Measurements from ENCODE around the gene LGMN.

Gene LGMN

DNA sequence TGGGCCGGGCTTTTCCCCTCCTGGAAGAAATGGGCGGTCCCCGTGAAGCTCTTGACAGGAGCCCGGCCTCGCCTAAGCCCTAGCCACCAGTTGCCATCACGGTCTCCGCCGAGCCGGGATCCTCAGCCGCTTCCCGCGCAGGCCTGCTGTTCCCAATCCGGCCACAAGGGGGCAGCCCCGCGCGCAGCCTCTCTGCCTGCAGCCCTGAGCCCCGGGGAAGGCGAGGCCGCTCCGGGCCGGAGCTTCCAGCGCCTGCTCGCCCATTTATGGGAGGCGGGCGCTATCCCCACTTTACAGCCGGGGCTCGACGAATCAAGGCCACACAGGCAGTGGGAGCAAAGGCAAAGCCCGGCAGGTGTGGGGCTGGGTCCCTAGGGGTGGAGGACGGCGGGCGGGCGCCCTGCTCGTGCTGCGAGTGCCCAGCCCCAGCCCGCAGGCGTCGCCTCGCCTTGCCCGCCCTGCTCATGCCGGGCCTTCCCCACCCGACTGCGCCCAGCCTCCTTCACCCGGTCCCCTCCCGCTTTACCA is 61.5 kb downstream of the LGMN start:
- TF ChIP-seq, protein P1, sequence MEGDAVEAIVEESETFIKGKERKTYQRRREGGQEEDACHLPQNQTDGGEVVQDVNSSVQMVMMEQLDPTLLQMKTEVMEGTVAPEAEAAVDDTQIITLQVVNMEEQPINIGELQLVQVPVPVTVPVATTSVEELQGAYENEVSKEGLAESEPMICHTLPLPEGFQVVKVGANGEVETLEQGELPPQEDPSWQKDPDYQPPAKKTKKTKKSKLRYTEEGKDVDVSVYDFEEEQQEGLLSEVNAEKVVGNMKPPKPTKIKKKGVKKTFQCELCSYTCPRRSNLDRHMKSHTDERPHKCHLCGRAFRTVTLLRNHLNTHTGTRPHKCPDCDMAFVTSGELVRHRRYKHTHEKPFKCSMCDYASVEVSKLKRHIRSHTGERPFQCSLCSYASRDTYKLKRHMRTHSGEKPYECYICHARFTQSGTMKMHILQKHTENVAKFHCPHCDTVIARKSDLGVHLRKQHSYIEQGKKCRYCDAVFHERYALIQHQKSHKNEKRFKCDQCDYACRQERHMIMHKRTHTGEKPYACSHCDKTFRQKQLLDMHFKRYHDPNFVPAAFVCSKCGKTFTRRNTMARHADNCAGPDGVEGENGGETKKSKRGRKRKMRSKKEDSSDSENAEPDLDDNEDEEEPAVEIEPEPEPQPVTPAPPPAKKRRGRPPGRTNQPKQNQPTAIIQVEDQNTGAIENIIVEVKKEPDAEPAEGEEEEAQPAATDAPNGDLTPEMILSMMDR (IDR thresholded peaks at IDR 0.05; ENCODE audit: insufficient read depth, low read length), result no peak
- TF ChIP-seq POLR2AphosphoS5 (IDR thresholded peaks at IDR 0.05; ENCODE audit: low read depth), result no peak
- TF ChIP-seq, protein P2, sequence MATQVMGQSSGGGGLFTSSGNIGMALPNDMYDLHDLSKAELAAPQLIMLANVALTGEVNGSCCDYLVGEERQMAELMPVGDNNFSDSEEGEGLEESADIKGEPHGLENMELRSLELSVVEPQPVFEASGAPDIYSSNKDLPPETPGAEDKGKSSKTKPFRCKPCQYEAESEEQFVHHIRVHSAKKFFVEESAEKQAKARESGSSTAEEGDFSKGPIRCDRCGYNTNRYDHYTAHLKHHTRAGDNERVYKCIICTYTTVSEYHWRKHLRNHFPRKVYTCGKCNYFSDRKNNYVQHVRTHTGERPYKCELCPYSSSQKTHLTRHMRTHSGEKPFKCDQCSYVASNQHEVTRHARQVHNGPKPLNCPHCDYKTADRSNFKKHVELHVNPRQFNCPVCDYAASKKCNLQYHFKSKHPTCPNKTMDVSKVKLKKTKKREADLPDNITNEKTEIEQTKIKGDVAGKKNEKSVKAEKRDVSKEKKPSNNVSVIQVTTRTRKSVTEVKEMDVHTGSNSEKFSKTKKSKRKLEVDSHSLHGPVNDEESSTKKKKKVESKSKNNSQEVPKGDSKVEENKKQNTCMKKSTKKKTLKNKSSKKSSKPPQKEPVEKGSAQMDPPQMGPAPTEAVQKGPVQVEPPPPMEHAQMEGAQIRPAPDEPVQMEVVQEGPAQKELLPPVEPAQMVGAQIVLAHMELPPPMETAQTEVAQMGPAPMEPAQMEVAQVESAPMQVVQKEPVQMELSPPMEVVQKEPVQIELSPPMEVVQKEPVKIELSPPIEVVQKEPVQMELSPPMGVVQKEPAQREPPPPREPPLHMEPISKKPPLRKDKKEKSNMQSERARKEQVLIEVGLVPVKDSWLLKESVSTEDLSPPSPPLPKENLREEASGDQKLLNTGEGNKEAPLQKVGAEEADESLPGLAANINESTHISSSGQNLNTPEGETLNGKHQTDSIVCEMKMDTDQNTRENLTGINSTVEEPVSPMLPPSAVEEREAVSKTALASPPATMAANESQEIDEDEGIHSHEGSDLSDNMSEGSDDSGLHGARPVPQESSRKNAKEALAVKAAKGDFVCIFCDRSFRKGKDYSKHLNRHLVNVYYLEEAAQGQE (IDR thresholded peaks at IDR 0.05; ENCODE audit: insufficient replicate concordance, low read depth), result no peak
- no peak for TF ChIP-seq SPI1 (IDR thresholded peaks at IDR 0.05; ENCODE audit: borderline replicate concordance, low read depth)
- no peak for TF ChIP-seq GABPA (IDR thresholded peaks at IDR 0.05; ENCODE audit: low read depth)
- no peak overlapping the region for H3K27ac ChIP-seq (replicated peaks)
- H3K27me3 ChIP-seq (ENCODE audit: insufficient read depth, poor library complexity, severe bottlenecking), result no peaks in the 10 kb centered on the region
- no peak for DNase-seq (ENCODE audit: low read depth in 1 of 2, low spot score in 1 of 2)
- no peak overlapping the region for H3K4me3 ChIP-seq (replicated peaks; ENCODE audit: insufficient read depth, low read length)

DNA sequence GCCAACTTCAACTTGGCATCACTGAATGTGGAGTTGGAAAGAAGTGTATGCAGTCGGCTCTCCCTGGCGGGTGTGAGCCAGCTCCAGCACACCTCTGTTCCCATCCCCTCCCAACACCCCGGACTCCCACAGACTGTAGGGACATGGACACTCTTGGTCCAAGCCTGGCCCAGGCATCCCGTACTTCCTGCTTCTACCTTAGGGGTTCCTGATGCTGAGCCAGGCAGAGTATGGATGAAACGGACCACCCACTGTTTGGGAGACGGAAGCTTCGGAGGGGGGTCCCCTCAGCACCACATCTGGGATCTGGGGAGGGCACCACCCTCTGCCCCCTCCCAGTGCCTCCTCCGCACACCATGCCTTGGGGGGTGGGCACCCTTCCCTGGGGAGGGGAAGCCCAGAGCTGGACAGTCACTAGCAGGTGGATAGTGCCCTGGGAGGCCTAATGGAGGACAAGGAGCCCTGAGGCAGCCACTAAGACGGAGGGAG is 62.0 kb downstream of the LGMN start:
- TF ChIP-seq GABPA (IDR thresholded peaks at IDR 0.05; ENCODE audit: low read depth) (no peak), SPI1 (IDR thresholded peaks at IDR 0.05; ENCODE audit: borderline replicate concordance, low read depth) (no peak)
- no peak overlapping the region for H3K4me3 ChIP-seq (replicated peaks; ENCODE audit: insufficient read depth, low read length)
- H3K27me3 ChIP-seq (ENCODE audit: insufficient read depth, poor library complexity, severe bottlenecking), result no peaks in the 10 kb centered on the region
- H3K27ac ChIP-seq (replicated peaks), result no peak overlapping the region
- no peak for DNase-seq (ENCODE audit: low read depth in 1 of 2, low spot score in 1 of 2)

DNA sequence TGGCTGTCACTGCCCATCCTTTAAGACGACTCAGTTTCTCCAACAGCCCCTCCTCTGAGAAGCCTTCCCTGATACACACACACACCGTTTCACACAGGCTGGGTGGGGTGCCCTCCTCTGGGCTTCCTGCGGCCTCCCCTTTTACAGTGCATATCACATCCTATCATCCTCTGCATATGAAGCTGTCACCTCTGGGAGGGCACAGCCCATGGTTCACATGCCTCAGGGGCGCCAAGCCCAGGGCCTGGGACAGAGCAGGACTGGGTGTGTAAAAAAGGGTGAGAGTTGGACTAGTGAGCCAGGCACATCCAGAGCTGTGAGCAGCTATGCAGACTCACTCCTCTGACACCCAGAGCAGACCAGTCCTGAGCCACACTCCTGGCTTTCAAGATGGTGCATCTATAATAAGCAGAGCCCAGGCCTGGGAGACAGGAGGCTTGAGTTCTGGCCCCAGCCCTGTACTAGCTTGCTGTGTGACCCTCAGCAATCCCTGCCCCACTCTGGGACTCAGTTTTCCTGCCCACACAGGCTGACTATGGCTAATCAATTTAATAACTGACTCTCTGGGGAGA is 62.6 kb downstream of the LGMN start:
- no peak for DNase-seq (ENCODE audit: low read depth in 1 of 2, low spot score in 1 of 2)
- H3K27me3 ChIP-seq (ENCODE audit: insufficient read depth, poor library complexity, severe bottlenecking), result no peaks in the 10 kb centered on the region
- H3K27ac ChIP-seq (replicated peaks), result no peak overlapping the region
- H3K4me3 ChIP-seq (replicated peaks; ENCODE audit: insufficient read depth, low read length), result no peak overlapping the region
- TF ChIP-seq SPI1 (IDR thresholded peaks at IDR 0.05; ENCODE audit: borderline replicate concordance, low read depth) (no peak), GABPA (IDR thresholded peaks at IDR 0.05; ENCODE audit: low read depth) (no peak), POLR2AphosphoS5 (IDR thresholded peaks at IDR 0.05; ENCODE audit: low read depth) (no peak)
- TF ChIP-seq, protein P2 (IDR thresholded peaks at IDR 0.05; ENCODE audit: insufficient replicate concordance, low read depth), result no peak
- TF ChIP-seq, protein P1 (IDR thresholded peaks at IDR 0.05; ENCODE audit: insufficient read depth, low read length), result no peak

DNA sequence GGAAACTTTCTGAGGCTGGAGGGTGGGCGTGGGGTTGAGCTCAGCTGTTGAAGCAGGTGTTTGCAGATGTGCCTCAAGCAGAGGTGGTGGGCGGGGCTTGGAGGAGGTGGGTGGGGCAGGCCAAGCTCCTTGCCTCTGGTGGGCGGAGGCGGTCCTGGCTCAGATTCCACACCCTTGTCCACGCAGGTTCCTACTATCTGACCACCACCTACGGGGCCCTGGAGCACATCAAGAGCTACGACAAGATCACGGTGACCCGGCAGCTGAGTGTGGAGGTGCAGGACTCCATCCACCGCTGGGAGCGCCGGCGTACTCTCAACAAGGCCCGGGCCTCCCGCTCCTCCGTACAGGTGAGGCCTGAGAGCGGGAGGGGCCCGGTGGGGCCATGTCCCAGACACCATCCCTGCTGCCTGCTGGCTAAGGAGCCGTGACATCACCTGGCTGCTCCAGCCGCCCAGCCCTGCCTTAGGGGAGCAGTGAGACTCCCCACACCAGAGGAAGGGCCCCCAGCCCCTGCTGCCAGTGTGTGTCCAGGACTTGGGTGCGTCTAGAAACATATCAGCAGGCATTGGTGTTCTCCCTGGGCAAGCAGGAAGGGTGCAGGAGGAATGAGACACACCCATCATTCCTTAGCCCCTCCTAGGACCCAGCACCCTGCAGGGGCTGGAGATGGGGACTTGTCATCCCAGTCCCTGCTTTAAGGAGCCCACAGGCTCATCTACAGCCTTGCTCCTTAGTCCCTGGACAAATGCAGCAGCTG is 63.4 kb downstream of the LGMN start:
- no peak for DNase-seq (ENCODE audit: low read depth in 1 of 2, low spot score in 1 of 2)
- no peak for TF ChIP-seq GABPA (IDR thresholded peaks at IDR 0.05; ENCODE audit: low read depth)
- TF ChIP-seq, protein P2 (IDR thresholded peaks at IDR 0.05; ENCODE audit: insufficient replicate concordance, low read depth), result no peak
- Histone ChIP-seq H3K4me3 (replicated peaks; ENCODE audit: insufficient read depth, low read length) (no peak overlapping the region), H3K27me3 (ENCODE audit: insufficient read depth, poor library complexity, severe bottlenecking) (no peaks in the 10 kb centered on the region), H3K27ac (replicated peaks) (no peak overlapping the region)
